Erythroblast (primary cell): ENCODE data around the gene PTPN9.

Experiments used
- GATA1 ChIP-seq: IDR thresholded peaks from 2 replicates; pipeline ENCODE4 v1.6.1; 2011; ENCODE audit warnings: low read depth, mild to moderate bottlenecking, control low read depth, low read length, moderate library complexity
- POLR2A ChIP-seq: IDR thresholded peaks from 2 replicates; pipeline ENCODE4 v1.6.1; 2011; ENCODE audit warnings: mild to moderate bottlenecking, low read length

DNA sequence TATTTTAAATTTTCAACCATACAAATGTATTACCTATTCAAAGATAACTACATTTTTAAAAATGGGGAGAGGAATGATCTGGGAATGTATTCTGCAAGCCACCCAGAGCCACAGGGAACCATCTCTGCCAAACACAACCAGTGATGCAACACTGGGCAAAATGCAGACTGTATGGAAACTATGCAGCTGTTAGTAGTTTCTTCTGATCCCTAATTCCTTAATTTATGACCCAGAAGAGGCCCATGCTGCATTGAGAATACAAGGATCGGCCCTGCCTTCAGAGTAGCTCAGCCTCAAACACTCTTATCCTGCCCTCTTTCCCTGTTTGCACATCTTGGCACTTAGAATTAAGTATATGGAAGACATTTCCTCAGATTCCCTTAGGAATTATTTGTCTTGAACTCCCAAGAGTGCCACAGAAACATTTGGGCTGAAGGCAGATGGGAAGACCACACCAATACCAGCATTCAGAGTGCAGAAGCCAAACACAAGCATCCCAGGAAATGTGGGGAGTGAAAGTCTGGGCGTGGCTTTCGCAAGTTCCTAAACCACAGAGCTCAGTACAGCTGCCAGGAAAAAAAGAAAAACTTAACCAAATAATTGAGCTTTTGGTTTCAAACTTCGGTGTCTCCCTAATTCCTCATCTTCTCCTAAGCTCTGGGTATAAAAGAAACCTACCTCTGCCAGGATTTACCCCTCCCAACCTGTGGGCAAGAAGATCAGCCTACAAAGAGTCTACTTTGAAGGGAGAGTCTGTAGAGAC is 41.1 kb upstream of the PTPN9 start:
- TF ChIP-seq POLR2A: no peak
- no peak for TF ChIP-seq GATA1
